ACC112 (cell line): ENCODE measurements around the gene BUB1.
"Not testable (repeated sequence)": the region's sequence is repeated elsewhere in the genome, so short reads cannot be mapped to it uniquely, and the experiment has no call there.

Experiments used
- H2AFZ ChIP-seq: fragments of 200-600 bp; sonication (generic); one replicate; pipeline ENCODE4 v1.6.0; 2017; ENCODE audit warnings: antibody characterized with exemption, low read length; ENCODE audit not compliant: unreplicated experiment
- H3K27ac ChIP-seq: fragments of 200-600 bp; sonication (generic); 2 replicates; pipeline ENCODE4 v1.5.1; 2014; ENCODE audit warnings: low read depth, mild to moderate bottlenecking, antibody characterized with exemption, low read length, moderate library complexity
- H3K27me3 ChIP-seq: fragments of 200-600 bp; sonication (generic); 2 replicates; pipeline ENCODE4 v1.6.1; 2014; ENCODE audit warnings: mild to moderate bottlenecking, antibody characterized with exemption, low read length, moderate library complexity, mixed read lengths; ENCODE audit not compliant: insufficient read depth
- H3K36me3 ChIP-seq: fragments of 200-600 bp; sonication (generic); 2 replicates; pipeline ENCODE4 v1.6.1; 2016; ENCODE audit warnings: mild to moderate bottlenecking, antibody characterized with exemption, low read length, moderate library complexity, mixed read lengths; ENCODE audit not compliant: insufficient read depth
- H3K4me1 ChIP-seq: fragments of 200-600 bp; sonication (generic); one replicate; pipeline ENCODE4 v1.6.1; 2016; ENCODE audit warnings: low read length, mixed read lengths; ENCODE audit not compliant: insufficient read depth, unreplicated experiment, control insufficient read depth
- H3K4me3 ChIP-seq: fragments of 200-600 bp; sonication (generic); 2 replicates; pipeline ENCODE4 v1.5.1; 2014; ENCODE audit warnings: mild to moderate bottlenecking, low read depth, low read length
- H3K79me2 ChIP-seq: fragments of 200-600 bp; sonication (generic); one replicate; pipeline ENCODE4 v1.6.0; 2016; ENCODE audit warnings: low read length; ENCODE audit not compliant: control insufficient read depth, unreplicated experiment, insufficient read depth

The BUB1 gene

DNA sequence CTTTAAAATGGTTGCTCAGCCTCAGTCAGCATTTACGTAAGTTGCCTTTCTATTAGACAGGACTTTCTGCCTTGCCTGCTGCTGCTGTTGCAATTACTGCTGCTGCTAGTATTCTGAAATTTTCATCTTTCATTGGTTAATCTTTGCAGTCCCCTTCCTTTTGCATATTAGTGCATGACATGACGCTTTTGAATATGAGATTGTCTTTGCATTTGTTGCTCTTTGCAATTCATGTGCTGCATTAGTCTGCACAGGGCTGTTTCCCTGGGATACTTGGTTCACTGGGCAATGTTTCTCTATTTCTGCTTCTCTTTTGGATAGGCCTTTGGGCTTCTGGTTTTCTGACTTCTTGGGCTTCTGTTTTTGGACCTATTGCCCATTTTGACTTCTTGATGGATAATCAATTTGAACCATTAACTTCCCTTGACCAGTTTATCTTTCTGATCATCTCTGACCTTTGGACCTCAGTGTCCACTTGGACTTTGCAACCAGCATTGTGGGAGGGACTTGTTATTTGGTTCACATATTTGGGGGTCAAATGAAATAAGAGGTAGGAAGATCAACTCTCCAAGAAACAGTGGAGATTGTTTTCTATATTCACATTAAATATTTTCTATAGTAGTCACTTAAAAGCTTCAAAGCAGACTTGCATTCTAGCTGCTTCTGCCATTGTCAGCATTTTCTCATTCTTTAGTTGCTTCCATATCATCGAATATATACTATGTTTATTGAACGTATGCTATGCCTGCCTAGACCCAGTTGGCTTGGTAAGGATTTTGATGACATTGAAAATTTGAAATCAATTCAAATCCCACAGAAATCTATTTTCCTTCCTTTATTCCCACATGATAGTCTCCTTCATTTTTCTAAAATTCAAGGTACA lies 12.5 kb upstream of the BUB1 start:
- H3K27ac ChIP-seq, result no peak overlapping the region
- no peak overlapping the region for H3K4me3 ChIP-seq
- no peaks in the 10 kb centered on the region for H3K4me1 ChIP-seq
- no peaks in the 10 kb centered on the region for H3K36me3 ChIP-seq
- no peaks in the 10 kb centered on the region for H3K79me2 ChIP-seq
- H2AFZ ChIP-seq, result no peak overlapping the region
- peaks cover 84% of the 10 kb centered on the region for H3K27me3 ChIP-seq

DNA sequence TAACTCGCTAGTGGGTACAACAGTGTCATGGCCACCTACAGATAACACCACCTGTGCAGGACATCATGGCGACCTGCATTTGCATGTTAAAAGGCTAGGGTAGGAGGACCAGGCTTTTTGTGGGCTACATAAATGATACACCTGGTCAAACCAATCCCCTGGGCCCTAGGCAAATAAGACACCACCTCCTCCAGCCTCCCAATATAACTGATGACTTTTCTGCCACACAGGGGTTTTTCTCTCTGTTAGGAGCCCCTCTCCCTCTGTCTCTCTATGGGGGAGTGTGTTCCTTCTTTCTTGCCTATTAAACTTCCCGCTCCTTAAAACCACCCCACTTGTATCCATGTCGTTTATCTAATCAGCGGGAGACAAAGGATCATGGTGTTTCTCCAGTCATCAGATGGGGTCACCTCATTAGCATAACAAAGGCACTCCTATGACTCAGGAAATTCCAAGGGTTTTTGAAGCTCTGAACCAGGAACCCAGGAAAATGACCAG lies 10.8 kb upstream of the BUB1 start:
- Histone ChIP-seq H3K4me3 (no peak overlapping the region), H3K36me3 (no peaks in the 10 kb centered on the region), H3K27ac (no peak overlapping the region), H3K4me1 (no peaks in the 10 kb centered on the region), H3K27me3 (peaks cover 82% of the 10 kb centered on the region), H2AFZ (no peak overlapping the region), H3K79me2 (no peaks in the 10 kb centered on the region)

DNA sequence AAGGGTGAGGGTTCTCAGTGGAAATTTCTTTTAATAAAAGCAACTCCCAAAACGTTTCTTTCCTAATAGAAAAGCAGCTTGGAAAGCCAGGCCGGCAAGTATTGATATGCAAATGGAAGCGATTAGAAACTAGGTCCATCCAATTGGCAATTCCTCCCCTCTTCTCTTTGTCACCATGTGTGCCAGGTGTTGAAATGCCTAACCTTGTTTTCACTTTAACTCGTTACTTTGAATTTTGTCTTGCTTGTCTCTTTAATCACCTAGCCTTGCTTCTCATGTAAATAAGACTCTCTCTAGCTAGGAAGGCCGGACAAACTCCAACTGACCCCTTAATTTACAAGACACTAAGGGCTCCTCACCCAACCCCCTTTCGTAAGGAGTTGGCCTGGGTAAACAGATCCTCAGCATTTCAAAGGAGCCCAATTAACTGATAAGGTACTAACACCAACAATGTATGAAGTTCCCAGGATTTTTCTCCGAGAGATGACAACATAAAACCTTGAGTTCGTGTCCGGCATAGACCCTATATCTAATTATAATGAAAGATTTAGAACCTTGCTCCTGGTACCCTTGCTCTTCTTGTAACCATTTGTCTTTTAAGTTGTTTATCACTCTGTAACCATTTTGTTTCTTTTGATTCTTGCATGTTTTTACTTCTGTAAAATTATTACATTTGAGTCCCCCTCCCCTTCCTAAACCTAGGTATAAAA lies 10.1 kb upstream of the BUB1 start:
- not testable (repeated sequence) for H3K4me3 ChIP-seq, H2AFZ ChIP-seq, H3K36me3 ChIP-seq, H3K4me1 ChIP-seq, H3K79me2 ChIP-seq, H3K27ac ChIP-seq
- H3K27me3 ChIP-seq, result peaks cover 75% of the 10 kb centered on the region

DNA sequence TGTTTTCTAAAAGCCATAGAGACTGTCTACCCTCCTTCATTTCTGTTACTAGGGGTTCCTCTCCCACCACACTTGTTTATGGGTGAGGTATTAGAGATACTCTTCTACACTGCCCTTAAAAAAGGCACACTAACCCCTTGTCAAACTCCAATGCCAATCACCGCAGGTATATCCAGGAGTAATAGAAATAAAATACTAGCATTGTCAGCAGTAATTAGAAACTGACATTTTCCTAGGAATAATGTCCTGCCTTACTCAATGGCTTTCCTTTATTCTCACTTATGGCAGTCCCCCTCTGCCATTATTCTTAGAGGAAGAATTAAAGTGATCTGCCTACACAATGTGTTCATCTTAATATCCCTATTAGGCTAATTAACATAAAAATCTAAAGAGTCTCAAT lies 5.0 kb upstream of the BUB1 start:
- H3K4me3 ChIP-seq, result no peak overlapping the region
- H2AFZ ChIP-seq, result no peak overlapping the region
- no peaks in the 10 kb centered on the region for H3K36me3 ChIP-seq
- peaks cover 32% of the 10 kb centered on the region for H3K27me3 ChIP-seq
- no peaks in the 10 kb centered on the region for H3K79me2 ChIP-seq
- no peaks in the 10 kb centered on the region for H3K4me1 ChIP-seq
- no peak overlapping the region for H3K27ac ChIP-seq

DNA sequence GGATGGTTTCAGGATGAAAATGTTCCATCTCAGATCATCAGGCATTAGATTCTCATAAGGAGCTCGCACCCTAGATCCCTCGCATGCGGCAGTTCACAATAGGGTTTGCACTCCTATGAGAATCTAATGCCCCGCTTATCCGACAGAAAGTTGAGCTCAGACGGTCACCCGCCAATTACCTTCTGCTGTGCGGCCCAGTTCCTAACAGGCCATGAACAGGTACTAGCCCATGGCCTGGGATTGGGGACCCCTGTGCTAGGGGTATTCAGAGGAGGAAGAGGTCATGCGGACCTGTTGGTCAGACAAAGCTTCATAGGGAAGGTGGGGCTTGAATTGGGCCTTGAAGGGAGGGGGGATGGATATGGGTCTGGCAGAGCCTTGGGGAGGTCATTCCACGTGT lies 4.4 kb upstream of the BUB1 start:
- H3K4me3 ChIP-seq, result no peak overlapping the region
- no peak overlapping the region for H3K27ac ChIP-seq
- H3K79me2 ChIP-seq, result peaks cover 4% of the 10 kb centered on the region
- H2AFZ ChIP-seq, result no peak overlapping the region
- peaks cover 26% of the 10 kb centered on the region for H3K27me3 ChIP-seq
- H3K4me1 ChIP-seq, result no peaks in the 10 kb centered on the region
- no peaks in the 10 kb centered on the region for H3K36me3 ChIP-seq

DNA sequence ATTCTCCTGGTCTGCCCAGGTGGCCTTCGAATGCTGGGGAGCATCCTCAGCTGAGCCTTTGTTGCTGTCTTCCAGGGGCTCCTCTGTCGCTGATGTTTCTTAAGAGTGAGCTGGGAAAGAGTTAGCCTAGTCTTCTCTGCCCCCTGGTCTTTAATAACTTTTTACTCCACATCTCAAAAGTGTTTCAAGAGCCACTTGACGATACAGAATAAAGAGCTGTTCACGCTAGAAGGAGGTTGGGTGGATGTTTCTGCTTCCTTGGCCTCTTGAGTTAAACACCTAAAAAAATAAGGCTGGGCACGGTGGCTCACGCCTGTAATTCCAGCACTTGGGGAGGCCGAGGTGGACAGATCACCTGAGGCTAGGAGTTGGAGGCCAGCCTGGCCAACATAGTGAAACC lies 2.8 kb upstream of the BUB1 start:
- Histone ChIP-seq H3K27me3 (peaks cover 19% of the 10 kb centered on the region), H3K4me1 (peaks cover 8% of the 10 kb centered on the region), H3K79me2 (peaks cover 20% of the 10 kb centered on the region), H3K4me3 (no peak overlapping the region), H3K36me3 (no peaks in the 10 kb centered on the region), H2AFZ (no peak overlapping the region), H3K27ac (no peak overlapping the region)

DNA sequence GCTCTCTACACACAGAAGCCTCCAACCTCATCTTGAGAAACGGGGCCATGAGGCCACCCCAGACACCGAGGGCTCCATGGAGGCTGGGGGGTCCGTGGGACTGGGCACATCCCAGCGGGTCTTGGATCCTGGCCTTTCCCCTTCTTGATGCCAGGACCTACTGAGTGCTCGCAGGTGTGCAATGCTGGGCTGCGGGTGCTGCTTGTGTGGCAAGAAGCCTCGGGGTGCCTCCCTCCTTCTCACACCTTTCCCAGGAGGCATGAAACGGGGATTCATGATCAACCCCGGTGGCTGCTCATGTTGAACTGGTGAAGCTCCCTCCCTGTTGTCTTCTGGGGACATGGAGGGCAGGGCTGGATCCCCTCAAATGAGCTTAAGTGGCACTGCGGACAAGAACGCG lies 2.0 kb upstream of the BUB1 start:
- Histone ChIP-seq H3K4me3 (no peak overlapping the region), H3K79me2 (peaks cover 28% of the 10 kb centered on the region), H3K4me1 (peaks cover 15% of the 10 kb centered on the region), H3K27me3 (peaks cover 11% of the 10 kb centered on the region), H3K27ac (no peak overlapping the region), H2AFZ (no peak overlapping the region), H3K36me3 (no peaks in the 10 kb centered on the region)

DNA sequence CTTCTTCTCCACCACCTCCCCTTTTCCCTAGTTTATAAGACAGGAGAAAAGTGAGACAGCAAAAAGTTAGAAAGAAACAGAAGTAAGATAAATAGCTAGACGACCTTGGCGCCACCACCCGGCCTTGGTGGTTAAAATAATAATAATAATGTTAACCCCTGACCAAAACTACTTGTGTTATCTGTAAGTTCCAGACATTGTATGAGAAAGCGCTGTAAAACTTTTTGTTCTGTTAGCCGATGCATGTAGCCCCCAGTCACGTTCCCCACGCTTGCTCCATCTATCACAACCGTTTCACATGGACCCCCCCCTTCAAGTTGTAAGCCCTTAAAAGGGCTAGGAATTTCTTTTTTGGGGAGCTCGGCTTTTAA lies 1.5 kb upstream of the BUB1 start:
- Histone ChIP-seq H3K36me3 (no peaks in the 10 kb centered on the region), H3K27ac (peak overlapping the region; percentile 63; the same call in 1 of the 2 replicates), H2AFZ (peak overlapping the region; percentile 48), H3K27me3 (peaks cover 5% of the 10 kb centered on the region), H3K79me2 (peaks cover 33% of the 10 kb centered on the region), H3K4me3 (peak overlapping the region; percentile 76), H3K4me1 (peaks cover 19% of the 10 kb centered on the region)

DNA sequence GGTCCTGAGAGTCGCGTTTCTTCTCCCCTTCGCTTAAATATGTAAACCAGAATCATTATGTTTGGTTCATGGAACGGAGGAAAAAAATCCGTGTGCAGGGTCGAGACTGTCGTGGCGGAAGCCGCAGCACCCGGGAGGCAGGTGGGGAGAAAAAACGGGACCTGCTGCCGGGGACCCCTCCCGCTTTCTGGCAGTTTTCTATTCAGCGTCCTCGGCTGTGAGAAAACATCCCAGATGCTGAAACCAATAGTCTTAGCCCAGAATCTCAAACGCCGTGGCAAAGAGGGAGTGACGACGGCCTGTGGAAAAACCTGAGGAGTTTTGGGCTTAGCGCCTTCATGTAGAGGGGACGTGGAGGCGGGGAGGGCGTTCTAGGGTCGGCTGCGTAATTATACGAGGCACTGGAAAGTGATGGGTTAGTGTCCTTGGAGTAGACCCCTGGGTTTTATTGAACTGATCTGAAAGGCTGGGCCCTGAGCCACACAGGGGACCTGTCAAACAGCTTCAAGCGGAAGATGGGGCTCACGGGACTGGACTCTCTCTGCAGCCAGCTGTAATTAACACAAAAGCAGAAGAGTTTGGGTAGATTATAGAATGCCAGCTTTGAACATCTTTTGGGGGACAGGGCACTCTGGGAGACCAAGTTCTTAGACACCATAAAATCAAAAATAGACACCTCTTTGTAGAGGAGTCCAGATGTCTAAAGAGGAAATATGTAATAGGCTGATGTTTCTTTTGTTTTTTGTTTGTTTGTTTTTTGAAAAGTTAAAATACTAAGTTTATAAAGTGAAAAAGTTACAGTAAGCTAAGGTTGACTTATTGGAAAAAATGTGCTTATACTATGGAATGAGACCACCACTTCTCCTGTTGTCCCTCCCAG lies 834 bp upstream of the BUB1 start:
- Histone ChIP-seq H3K27me3 (no peaks in the 10 kb centered on the region; the same call in none of the 2 replicates), H3K36me3 (no peaks in the 10 kb centered on the region), H3K4me3 (peak overlapping the region; percentile 76), H3K4me1 (peaks cover 19% of the 10 kb centered on the region), H2AFZ (peak overlapping the region; percentile 48), H3K79me2 (peaks cover 38% of the 10 kb centered on the region), H3K27ac (peak overlapping the region; percentile 63)

DNA sequence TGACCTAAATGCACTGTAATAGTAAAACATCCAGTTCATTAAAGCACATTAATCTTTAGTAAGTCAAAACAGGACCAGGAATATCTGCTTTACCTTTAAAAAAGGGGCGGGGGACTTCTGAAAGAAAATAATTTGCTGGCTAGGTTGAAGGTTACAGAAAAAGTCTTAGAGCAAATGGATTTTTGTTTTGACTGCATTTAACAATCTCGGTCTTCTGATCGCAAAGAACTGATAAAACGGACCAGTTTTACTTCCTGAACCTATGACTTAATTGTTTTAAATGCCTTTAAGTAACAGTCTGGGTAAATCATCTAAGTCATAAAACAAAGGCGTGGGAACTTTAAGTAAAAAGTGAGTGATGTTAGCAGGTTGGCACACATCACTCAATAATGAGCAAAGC lies 783 bp downstream of the BUB1 start:
- Histone ChIP-seq H3K27ac (peak overlapping the region; percentile 23), H3K27me3 (no peaks in the 10 kb centered on the region; the same call in 1 of the 2 replicates), H3K79me2 (peaks cover 43% of the 10 kb centered on the region), H3K4me3 (peak overlapping the region; percentile 76), H2AFZ (peak overlapping the region; percentile 77), H3K36me3 (peaks cover 7% of the 10 kb centered on the region; the same call in 1 of the 2 replicates), H3K4me1 (peaks cover 19% of the 10 kb centered on the region)
